ENCODE results near the gene MGMT.

- TF ChIP-seq POLR2A (IDR thresholded peaks at IDR 0.05; ENCODE audit: low read length), result no peak
- TF ChIP-seq GATA1 (IDR thresholded peaks at IDR 0.05; ENCODE audit: low read depth, low read length), result no peak
Measured at GRCh38 chr10:129598413-129598812, 131.4 kb downstream of the MGMT start.

All from erythroblast (primary cell).